DND-41 (cell line): Measurements from ENCODE around the gene SNPH.
A peak's percentile ranks its signal among the peaks of the same experiment; 100 is the strongest.

Source experiments
- CTCF ChIP-seq: IDR thresholded peaks from 2 replicates; pipeline ENCODE4 v1.5.1; 2012; ENCODE audit warnings: borderline replicate concordance, low read length, moderate library complexity, mild to moderate bottlenecking; ENCODE audit not compliant: poor library complexity, severe bottlenecking; ENCODE audit errors: extremely low read depth
- EZH2 ChIP-seq: IDR thresholded peaks from 3 replicates; pipeline ENCODE4 v1.6.1; 2012; ENCODE audit warnings: borderline replicate concordance, low read depth, mild to moderate bottlenecking, moderate library complexity, low read length, inconsistent platforms; ENCODE audit not compliant: severe bottlenecking

GRCh38 chr20:1325173-1326030, 59.3 kb downstream of the SNPH start:
- TF ChIP-seq CTCF (peak; percentile 22), EZH2 (no peak)
